Activated T-cell treated with anti-CD3 and anti-CD28 coated beads, Interleukin-2, amount 50 U/mL, for 24 hours (primary cell): Measurements from ENCODE around the gene TPRN.

Experiments
- DNase-seq: peaks from one replicate; pipeline ENCODE4 v3.0.0-alpha.2; 2020
- H3K27ac Mint-ChIP-seq: 2 replicates; pipeline ENCODE4 v1.8.0; 2020; ENCODE audit warnings: mild to moderate bottlenecking, mixed read lengths
- H3K27me3 Mint-ChIP-seq: 2 replicates; pipeline ENCODE4 v1.8.0; 2020; ENCODE audit warnings: mixed read lengths
- H3K36me3 Mint-ChIP-seq: 2 replicates; pipeline ENCODE4 v1.8.0; 2020; ENCODE audit warnings: low read depth, mixed read lengths
- H3K4me1 Mint-ChIP-seq: 2 replicates; pipeline ENCODE4 v1.8.0; 2020; ENCODE audit warnings: low read depth, mixed read lengths
- H3K4me3 Mint-ChIP-seq: 2 replicates; pipeline ENCODE4 v1.8.0; 2020; ENCODE audit warnings: mild to moderate bottlenecking, moderate library complexity, mixed read lengths
- H3K9me3 Mint-ChIP-seq: 2 replicates; pipeline ENCODE4 v1.8.0; 2020; ENCODE audit warnings: mixed read lengths

TPRN gene

DNA sequence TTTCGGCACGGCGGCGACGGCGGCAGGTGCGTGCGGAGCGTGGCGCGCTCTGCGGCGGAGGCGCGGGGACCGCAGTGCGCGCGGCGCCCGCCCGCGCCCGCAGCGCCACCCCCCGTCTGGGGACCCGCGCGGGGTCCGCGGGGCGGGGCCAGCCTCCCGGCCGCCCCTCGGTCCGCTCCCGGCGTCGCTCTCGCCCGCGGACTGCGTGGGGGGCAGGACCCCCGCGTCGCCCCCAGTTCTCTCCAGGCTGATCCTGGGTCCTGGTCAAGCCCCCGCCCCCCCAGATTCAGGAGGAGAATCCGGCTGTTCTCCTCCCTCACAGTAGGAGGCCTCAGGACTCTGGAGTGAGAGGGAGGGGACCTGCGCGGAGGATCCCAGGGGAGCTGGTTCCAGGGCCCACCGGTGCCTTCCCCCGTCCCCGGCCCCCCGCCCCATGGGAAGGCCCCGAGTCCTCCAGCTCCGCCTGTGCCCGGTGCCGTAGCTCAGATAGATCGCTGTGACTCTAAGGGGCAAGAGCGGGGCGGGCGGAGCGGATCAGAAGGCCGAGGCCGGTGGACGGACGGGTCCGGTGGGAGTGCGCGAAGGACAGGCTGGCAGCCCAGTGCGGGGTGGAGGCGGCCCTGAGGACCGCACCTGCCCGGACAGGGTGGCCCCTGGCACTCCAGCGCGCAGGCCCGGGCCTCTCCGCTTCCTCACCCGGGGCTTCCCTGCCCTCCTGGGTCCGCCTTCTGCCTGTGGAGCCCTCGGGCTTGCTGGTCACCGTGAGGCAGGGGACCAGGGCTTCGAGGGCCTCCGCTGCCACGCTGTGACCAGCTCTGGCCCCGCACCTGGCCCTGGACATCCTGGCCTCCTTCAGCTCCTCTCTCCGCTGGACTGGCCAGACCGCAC, 21.9 kb upstream of the TPRN start, which contains the start of gene RNF208:
TSS of gene RNF208 (minus strand) at position 51 of the 888 bp plus-strand sequence. CDS start 1,028 bp downstream, outside the sequence.
- peaks cover 11% of the 10 kb centered on the region for H3K4me1 Mint-ChIP-seq
- H3K9me3 Mint-ChIP-seq, result no peaks in the 10 kb centered on the region
- DNase-seq, result peak; percentile 65
- H3K27ac Mint-ChIP-seq, result peak within 1 kb of the TSS; percentile 84
- peaks cover 1% of the 10 kb centered on the region for H3K27me3 Mint-ChIP-seq
- H3K36me3 Mint-ChIP-seq, result peaks cover 8% of the 10 kb centered on the region
- peak within 1 kb of the TSS; percentile 81 for H3K4me3 Mint-ChIP-seq

DNA sequence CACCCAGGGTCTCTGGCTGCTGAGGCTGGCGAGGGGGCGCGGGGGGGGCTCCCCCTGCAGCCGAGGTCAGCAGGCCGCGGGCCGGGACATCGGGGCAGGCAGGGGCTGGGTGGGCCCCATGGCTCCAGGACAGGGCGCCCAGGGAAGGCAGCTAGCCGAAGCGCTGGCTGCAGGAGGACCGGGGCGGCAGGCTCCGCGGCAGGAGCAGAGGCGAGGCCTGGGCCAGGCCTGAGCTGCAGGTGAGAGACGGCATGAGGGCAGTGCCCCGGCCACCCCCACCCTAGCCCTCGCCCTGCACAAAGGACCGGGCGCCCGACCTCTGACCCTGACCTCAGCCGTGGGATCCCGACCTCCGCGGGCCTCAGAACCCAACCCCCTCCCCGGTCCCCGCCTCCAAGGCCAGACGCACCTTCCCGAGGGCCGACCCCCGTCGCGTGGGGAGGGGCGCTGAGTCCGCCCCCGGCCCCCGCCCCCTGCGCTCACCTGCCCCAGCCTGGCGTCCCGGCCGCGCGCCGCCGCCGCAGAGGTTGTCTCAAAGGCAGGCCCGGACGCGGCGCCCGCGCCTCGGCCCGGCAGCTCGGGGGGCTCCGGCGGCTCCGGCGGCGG, 21.1 kb upstream of the TPRN start:
- Mint-ChIP-seq H3K27ac (peak overlapping the region; percentile 14), H3K4me1 (peaks cover 11% of the 10 kb centered on the region), H3K36me3 (peaks cover 15% of the 10 kb centered on the region), H3K9me3 (no peaks in the 10 kb centered on the region), H3K4me3 (peak overlapping the region; percentile 45), H3K27me3 (no peaks in the 10 kb centered on the region)
- DNase-seq, result peak; percentile 47

DNA sequence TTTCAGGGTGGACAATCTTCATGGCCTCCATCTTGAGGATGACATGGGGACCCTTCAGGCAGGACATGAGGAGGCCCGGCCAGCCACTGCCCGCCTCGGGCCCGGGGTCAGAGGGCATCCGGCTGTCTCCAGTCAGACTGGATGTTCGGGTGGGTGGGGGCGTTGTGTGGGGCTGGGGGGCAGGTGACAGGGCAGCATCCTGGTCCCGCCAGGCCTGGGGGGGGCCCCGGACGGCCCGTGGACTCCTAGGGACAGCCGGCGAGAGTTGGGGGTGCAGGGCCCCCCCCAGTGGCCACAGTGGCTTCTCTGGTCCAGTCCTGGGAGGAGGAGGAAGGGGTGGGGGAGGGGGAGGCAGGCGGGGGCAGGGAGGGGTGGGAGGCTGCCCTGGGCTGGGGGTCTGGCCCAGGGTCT, 20.6 kb upstream of the TPRN start:
- H3K9me3 Mint-ChIP-seq, result no peaks in the 10 kb centered on the region
- peaks cover 11% of the 10 kb centered on the region for H3K4me1 Mint-ChIP-seq
- peak overlapping the region; percentile 39 for H3K4me3 Mint-ChIP-seq
- DNase-seq, result no peak
- H3K27me3 Mint-ChIP-seq, result no peaks in the 10 kb centered on the region
- H3K36me3 Mint-ChIP-seq, result peaks cover 20% of the 10 kb centered on the region
- H3K27ac Mint-ChIP-seq, result no peak overlapping the region

DNA sequence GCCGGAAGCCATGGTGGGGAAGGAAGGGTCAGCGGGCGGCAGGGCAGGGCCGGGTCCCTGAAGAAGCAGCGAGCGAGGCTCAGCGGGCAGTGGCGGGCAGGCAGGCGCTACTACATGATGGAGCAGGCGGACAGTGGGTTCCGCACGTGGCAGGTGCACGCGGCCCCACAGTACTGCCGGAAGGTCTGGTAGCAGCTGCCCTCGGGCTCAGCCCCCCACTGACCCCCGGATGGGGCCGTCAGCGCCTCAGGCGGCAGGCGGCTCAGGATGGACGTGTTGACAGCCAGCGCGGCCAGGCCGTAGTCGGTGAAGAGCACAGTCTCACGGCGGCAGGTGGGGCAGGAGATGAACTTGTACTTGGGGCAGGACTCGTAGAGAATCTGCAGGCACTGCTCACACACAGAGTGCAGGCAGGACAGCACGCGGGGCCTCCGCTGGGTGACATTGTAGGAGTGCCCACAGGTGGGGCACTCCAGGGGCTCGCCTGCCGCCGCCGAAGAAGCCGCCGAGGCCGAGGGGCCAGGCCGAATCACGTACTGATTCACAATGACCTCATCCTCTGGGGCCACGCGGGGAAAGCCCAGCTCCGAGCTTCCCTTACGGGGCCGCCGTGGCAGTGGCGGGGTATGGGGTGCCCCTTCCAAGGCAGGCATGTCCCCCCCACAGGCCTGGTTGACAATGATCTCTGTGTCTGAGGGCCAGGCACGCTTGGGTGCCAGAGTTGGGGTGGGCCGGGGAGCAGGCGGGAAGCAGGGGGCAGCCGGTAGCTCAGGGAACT, 20.0 kb upstream of the TPRN start:
- H3K27ac Mint-ChIP-seq, result no peak overlapping the region
- peak overlapping the region; percentile 39 for H3K4me3 Mint-ChIP-seq
- DNase-seq, result no peak
- H3K9me3 Mint-ChIP-seq, result no peaks in the 10 kb centered on the region
- H3K36me3 Mint-ChIP-seq, result peaks cover 26% of the 10 kb centered on the region
- no peaks in the 10 kb centered on the region for H3K27me3 Mint-ChIP-seq
- peaks cover 11% of the 10 kb centered on the region for H3K4me1 Mint-ChIP-seq

DNA sequence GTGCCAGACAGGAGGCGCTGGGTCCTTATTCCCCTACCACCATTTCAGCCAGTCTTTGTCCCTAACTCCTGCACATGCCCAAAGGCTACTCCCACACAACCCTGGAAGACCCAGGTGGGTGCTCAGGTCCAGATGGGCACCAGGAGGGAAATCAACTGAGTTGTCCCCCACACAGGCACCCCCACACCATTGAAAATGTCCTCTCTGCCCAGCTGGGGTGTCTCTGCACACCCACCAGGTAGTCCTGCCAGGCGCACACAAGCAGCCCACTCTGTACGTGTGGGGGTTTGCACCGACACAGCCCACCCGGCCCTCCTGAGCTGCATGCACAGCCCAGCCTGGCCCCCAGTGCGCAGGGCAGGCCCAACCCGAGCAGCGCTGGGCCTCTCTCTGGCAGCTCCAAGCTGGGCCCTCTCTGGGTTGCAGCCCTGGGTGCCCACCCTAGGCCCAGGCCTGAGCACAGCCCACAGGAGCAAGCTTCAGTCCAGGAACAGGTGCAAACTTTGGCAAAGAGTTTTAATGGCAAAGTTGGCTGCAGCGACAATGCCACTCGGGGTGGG, 19.3 kb upstream of the TPRN start:
- Mint-ChIP-seq H3K36me3 (peaks cover 31% of the 10 kb centered on the region), H3K4me3 (no peak overlapping the region), H3K4me1 (peaks cover 9% of the 10 kb centered on the region), H3K9me3 (no peaks in the 10 kb centered on the region), H3K27ac (no peak overlapping the region), H3K27me3 (no peaks in the 10 kb centered on the region)
- no peak for DNase-seq

DNA sequence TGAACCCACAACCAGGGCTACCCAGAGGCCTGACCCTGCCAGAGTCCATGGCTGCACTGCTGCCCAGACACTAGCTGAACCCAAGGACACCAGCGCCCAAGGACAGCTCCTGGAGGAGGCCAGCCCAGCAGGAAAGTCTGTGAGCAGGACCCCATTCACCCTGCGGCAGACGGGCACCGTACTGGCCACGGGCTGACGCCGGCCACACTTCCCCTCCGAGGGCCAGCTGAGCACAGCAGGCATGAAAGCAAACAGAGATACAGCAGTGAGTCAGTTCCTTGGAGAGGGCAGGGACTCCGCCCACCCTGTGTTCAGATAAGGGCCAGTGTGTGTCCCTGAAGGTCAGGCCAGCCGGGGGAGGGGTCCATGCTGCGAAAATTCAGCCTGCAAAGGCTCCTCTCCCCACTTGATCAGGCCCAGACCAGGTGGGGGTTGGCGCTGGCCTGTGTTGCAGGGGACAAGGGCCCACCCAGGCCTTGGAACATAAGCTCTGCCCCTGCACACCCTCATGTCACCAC, 18.3 kb upstream of the TPRN start:
- Mint-ChIP-seq H3K9me3 (no peaks in the 10 kb centered on the region), H3K4me1 (peaks cover 5% of the 10 kb centered on the region), H3K27ac (no peak overlapping the region), H3K4me3 (no peak overlapping the region), H3K27me3 (no peaks in the 10 kb centered on the region), H3K36me3 (peaks cover 39% of the 10 kb centered on the region)
- no peak for DNase-seq

DNA sequence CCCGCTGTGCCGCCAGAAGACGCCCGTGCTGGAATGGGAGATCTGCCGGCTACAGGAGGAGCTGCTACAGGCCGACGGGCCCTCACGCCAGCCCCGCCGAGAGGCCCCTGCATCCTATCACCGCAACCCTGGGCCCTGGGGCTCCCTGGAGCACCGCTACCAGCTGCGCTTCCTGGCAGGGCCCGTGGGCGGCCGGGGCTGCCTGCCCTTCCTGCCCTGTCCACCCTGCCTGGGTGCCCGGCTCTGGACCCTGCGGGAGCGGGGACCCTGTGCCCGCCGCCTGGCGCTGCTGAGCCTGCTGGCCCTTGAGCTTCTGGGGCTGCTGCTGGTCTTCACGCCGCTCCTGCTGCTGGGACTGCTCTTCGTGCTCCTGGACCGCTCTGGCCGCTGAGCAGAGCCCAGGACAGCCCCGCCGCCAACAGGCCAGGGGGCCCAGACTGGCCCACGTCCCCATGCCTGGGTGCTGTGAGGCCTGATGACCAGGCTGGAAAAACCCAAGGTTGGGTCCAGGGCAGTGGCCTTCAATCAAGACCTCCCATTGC, 17.7 kb upstream of the TPRN start:
- Mint-ChIP-seq H3K4me3 (no peak overlapping the region), H3K27me3 (no peaks in the 10 kb centered on the region), H3K9me3 (no peaks in the 10 kb centered on the region), H3K4me1 (peaks cover 5% of the 10 kb centered on the region), H3K27ac (no peak overlapping the region), H3K36me3 (peaks cover 39% of the 10 kb centered on the region)
- no peak for DNase-seq

DNA sequence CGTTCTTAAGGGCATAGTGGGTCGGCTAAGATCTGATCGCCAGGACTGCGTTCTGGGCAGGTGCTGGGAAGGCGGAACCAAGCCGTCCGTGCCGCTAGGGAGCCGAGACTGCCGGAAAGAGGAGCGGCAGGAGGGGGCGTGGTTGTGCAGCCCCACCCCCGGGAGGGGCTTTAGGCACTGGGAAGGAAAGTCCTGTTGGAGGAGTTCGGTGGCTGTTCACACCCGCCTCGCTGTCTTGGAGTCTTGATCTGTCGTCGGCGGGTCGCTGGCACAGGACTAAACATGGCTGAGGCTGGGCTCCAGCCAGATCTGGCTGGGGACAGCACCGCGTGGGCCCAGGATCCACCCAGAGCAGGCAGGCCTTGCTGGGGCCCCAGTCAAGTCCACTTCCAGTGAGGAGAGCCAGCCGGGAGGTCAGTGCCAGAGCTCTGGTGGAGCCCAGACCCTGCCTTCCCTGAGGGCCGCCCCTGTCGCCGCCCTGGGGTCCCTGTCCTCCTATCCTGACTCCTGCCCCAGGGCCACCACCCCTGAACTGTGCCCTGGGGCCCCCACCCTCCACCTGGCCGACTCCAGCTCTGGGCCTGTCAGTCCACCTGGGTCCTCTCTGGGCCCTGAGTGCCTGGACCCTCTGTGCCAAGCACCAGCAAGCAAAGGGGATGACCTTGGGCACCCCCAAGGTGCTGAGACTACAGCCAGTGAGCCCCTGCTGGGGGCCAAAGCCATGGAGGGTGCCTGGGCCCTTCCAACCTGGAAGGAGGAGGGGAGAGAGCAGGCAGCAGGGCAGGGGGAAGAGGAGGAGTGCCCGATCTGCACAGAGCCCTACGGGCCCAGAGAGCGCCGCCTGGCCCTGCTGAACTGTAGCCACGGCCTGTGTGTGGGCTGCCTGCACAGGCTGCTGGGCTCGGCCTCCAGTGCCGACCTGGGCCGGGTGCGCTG, 17.0 kb upstream of the TPRN start:
- H3K4me3 Mint-ChIP-seq, result no peak overlapping the region

DNA sequence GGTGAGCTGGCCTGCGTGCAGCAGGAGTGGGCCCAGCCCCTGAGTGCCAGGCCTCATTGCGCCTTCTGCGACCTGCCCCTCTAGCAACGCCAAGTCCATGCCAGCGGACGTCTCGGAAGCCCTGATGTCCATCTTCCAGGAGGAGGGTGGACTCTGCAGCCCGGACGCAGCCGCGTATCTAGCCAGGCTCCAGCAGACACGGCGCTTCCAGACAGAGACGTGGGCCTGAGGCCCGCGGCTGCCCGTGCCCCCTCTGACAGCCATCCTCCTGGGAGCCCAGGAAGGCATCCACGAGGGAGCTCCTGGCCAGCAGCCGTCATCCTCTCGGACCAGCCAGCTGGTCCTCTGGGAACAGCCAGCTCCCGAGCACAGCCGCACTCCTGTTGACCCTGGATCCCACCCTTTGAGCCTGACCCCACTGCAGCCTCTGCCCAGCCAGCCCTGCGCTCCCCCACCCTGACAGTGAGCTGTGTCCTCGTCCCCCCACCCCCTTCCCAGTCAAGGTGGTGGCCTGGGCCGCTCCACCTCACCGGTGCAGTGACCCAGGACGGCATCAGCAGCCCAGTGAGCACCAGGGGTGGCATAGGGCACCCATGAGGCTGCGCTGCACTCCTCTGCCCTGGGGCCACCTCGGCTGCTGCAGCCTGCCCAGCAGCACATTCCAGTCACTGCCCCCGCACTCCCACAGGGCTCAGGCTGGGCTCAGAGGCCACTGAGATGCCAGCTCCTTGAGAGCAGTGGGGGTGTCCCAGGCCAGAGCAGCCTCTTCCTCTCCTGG, 15.8 kb upstream of the TPRN start:
- Mint-ChIP-seq H3K27me3 (no peaks in the 10 kb centered on the region), H3K4me3 (no peak overlapping the region), H3K27ac (no peak overlapping the region), H3K9me3 (no peaks in the 10 kb centered on the region), H3K4me1 (no peaks in the 10 kb centered on the region), H3K36me3 (peaks cover 50% of the 10 kb centered on the region)
- DNase-seq, result no peak

More for the DNA sequence above, 17.0 kb upstream of the TPRN start:
- no peak for DNase-seq
- peaks cover 46% of the 10 kb centered on the region for H3K36me3 Mint-ChIP-seq
- no peaks in the 10 kb centered on the region for H3K4me1 Mint-ChIP-seq
- no peaks in the 10 kb centered on the region for H3K9me3 Mint-ChIP-seq
- no peak overlapping the region for H3K27ac Mint-ChIP-seq
- no peaks in the 10 kb centered on the region for H3K27me3 Mint-ChIP-seq

DNA sequence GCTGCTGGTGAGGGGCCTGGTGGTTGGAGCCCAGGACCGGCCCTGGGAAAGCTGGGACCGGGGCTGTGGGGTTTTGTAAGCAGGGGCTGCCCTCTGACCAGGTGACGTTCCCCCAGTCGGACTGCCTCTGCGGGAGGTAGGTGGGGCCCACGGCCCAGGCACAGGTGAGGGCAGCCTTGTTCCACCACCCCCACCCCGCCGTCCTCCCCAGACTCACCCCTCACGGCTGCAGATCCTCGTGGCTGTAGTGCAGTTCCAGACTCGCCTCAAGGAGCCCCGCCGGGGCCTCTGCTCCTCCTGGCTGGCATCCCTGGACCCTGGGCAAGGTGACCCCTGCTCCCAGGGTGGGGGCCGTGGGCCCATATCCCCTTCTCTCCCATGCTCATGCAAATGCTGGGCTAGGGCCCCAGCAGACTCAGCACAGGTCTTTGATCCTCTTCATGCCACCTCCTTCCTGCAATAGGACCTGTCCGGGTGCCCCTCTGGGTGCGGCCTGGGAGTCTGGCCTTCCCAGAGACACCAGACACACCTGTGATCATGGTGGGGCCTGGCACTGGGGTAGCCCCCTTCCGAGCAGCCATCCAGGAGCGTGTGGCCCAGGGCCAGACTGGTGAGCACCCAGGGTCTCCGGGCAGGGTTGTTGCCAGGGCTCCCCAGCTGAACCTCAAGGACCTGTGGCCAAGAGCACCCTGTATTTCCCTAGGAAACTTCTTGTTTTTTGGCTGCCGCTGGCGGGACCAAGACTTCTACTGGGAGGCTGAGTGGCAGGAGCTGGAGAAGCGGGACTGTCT, 14.8 kb upstream of the TPRN start:
- no peak overlapping the region for H3K27ac Mint-ChIP-seq
- H3K4me1 Mint-ChIP-seq, result no peaks in the 10 kb centered on the region
- no peak overlapping the region for H3K4me3 Mint-ChIP-seq
- no peaks in the 10 kb centered on the region for H3K9me3 Mint-ChIP-seq
- H3K27me3 Mint-ChIP-seq, result no peaks in the 10 kb centered on the region
- peaks cover 59% of the 10 kb centered on the region for H3K36me3 Mint-ChIP-seq
- DNase-seq, result no peak

DNA sequence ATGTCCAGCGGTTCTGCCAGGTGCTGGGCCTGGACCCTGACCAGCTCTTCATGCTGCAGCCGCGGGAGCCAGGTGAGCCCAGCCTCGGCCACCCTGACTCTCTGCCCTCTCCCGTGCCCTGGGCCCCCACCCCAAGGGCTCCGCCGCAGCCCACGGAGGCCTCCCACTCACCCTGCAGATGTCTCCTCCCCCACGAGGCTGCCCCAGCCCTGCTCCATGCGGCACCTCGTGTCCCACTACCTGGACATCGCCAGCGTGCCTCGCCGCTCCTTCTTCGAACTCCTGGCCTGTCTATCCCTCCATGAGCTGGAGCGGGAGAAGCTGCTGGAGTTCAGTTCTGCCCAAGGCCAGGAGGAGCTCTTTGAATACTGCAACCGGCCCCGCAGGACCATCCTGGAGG, 14.1 kb upstream of the TPRN start:
- no peak for DNase-seq
- H3K27me3 Mint-ChIP-seq, result no peaks in the 10 kb centered on the region
- H3K4me1 Mint-ChIP-seq, result no peaks in the 10 kb centered on the region
- no peak overlapping the region for H3K4me3 Mint-ChIP-seq
- H3K36me3 Mint-ChIP-seq, result peaks cover 64% of the 10 kb centered on the region
- no peaks in the 10 kb centered on the region for H3K9me3 Mint-ChIP-seq
- H3K27ac Mint-ChIP-seq, result no peak overlapping the region
